Measurements from ENCODE around the gene APMAP.

DNA sequence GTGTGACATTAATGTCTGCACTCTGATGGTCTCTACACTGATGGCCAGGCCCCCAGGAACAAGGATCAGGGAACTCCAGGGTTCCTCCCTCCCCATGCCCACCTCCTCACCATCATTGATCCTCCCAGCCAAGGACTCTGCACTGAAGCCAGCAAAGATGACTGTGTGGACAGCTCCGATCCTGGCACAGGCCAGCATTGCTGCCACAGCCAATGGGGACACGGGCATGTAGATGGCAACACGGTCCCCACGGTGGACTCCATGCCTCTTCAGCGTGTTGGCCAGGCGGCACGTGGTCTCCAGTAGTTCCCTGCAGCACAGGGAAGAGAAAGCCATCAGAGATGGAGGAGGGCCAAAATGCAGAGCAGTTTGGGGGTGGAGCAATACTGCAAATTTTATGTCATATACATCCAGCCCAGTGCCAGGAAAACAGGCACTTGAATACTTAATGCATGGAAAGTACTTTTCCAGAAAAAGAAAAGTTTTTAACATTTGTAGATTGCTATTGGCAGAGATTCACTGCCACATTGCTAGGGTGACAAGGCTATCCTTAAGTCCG, 38.2 kb upstream of the APMAP start:
- no peak for TF ChIP-seq JUND (IDR thresholded peaks at IDR 0.05)
- no peak for TF ChIP-seq CTCF (IDR thresholded peaks at IDR 0.05)
- TF ChIP-seq RFX5 (IDR thresholded peaks at IDR 0.05; ENCODE audit: low read length): no peak
- TF ChIP-seq, protein P1, sequence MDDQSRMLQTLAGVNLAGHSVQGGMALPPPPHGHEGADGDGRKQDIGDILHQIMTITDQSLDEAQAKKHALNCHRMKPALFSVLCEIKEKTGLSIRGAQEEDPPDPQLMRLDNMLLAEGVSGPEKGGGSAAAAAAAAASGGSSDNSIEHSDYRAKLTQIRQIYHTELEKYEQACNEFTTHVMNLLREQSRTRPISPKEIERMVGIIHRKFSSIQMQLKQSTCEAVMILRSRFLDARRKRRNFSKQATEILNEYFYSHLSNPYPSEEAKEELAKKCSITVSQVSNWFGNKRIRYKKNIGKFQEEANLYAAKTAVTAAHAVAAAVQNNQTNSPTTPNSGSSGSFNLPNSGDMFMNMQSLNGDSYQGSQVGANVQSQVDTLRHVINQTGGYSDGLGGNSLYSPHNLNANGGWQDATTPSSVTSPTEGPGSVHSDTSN (IDR thresholded peaks at IDR 0.05): no peak
- no peak for TF ChIP-seq FOSL2 (IDR thresholded peaks at IDR 0.05; ENCODE audit: borderline replicate concordance, low read depth)
- TF ChIP-seq SIN3A (IDR thresholded peaks at IDR 0.05; ENCODE audit: borderline replicate concordance, low read depth, low read length): no peak
- TF ChIP-seq POLR2AphosphoS5 (IDR thresholded peaks at IDR 0.05; ENCODE audit: low read depth, low read length): no peak
- TF ChIP-seq REST (IDR thresholded peaks at IDR 0.05; ENCODE audit: low read depth, low read length): no peak
- no peak for TF ChIP-seq USF1 (IDR thresholded peaks at IDR 0.05; ENCODE audit: borderline replicate concordance, low read depth)
- TF ChIP-seq, protein P2, sequence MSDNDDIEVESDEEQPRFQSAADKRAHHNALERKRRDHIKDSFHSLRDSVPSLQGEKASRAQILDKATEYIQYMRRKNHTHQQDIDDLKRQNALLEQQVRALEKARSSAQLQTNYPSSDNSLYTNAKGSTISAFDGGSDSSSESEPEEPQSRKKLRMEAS (IDR thresholded peaks at IDR 0.05; ENCODE audit: low read depth): no peak
- no peak for TF ChIP-seq TCF12 (IDR thresholded peaks at IDR 0.05)
- no peak for TF ChIP-seq RCOR1 (IDR thresholded peaks at IDR 0.05; ENCODE audit: low read length)
